ENCODE results near the gene RFTN1. TPM values are rescaled to one million over a fixed set of nuclear protein-coding genes. Genes with fewer than 3 reads are reported as not detected.

Gene RFTN1
- total RNA-seq, 2 experiments from 2014 or later = 111 to 114 TPM

Other genes with a start within 250 kb of the RFTN1 start
- 10 to 100 TPM; 32.0 to 32.2 TPM for gene DPH3, start 248.8 kb downstream of the RFTN1 start, total RNA-seq
- gene OXNAD1, start 248.5 kb downstream of the RFTN1 start, total RNA-seq = 10 to 100 TPM; 31.6 to 31.8 TPM
- under 1 TPM; 0.08 to 0.13 TPM for gene DAZL, start 91.7 kb upstream of the RFTN1 start, total RNA-seq

Measured in activated CD8-positive, alpha-beta memory T cell treated with anti-CD3 and anti-CD28 coated beads for 36 hours (primary cell).